ENCODE data around the gene ELMO3. TPM values are rescaled to one million over a fixed set of nuclear protein-coding genes. Genes with fewer than 3 reads are reported as not detected.
A peak's percentile ranks its signal among the peaks of the same experiment; 100 is the strongest.

The ELMO3 gene
- polyA plus RNA-seq, 6 donors from 2014 or later, result 0.14 to 0.48 (median 0.39) TPM; not detected in 1

- Mint-ChIP-seq H3K4me1 (peaks cover 19 to 34% (median 33%) of the 10 kb centered on the region in 3 donors), H3K9me3 (no peaks in the 10 kb centered on the region), H3K4me3 (no peak overlapping the region), H3K27me3 (peaks cover 0 to 10% (median 7%) of the 10 kb centered on the region in 3 donors), H3K36me3 (no peaks in the 10 kb centered on the region), H3K27ac (no peak overlapping the region)
- no peak for DNase-seq
- no peak for ATAC-seq (ENCODE audit: low read depth in 2 of 2)
Measured at GRCh38 chr16:67188798-67189197, 10.1 kb upstream of the ELMO3 start.

- Mint-ChIP-seq H3K4me1 (peaks cover 23 to 42% (median 35%) of the 10 kb centered on the region in 3 donors), H3K27me3 (peaks cover 0 to 10% (median 7%) of the 10 kb centered on the region in 3 donors), H3K9me3 (no peaks in the 10 kb centered on the region), H3K27ac (no peak within 1 kb of the TSS), H3K4me3 (peak within 1 kb of the TSS in 5 of 8 donors; percentile 15 to 94 (median 59)), H3K36me3 (no peaks in the 10 kb centered on the region)
- ATAC-seq (ENCODE audit: low read depth in 2 of 2) (no peak), DNase-seq (no peak)
Measured at GRCh38 chr16:67190041-67190440, 8.9 kb upstream of the ELMO3 start, which contains the start of gene EXOC3L1. Gene EXOC3L1, minus strand, starts transcription at chr16:67190136. Its CDS starts 460 bp downstream, at chr16:67189676.

GRCh38 chr16:67190448-67191399 is 8.2 kb upstream of the ELMO3 start:
- Mint-ChIP-seq H3K4me3 (peak overlapping the region in 4 of 8 donors; percentile 15 to 94 (median 86)), H3K27me3 (peaks cover 0 to 4% (median under 1%) of the 10 kb centered on the region in 3 donors), H3K27ac (peak overlapping the region in 1 of 6 donors; percentile 84), H3K36me3 (peaks cover 0 to under 1% of the 10 kb centered on the region in 2 donors), H3K4me1 (peaks cover 17 to 35% (median 32%) of the 10 kb centered on the region in 3 donors), H3K9me3 (no peaks in the 10 kb centered on the region)
- no peak for ATAC-seq (ENCODE audit: low read depth in 2 of 2)
- DNase-seq, result no peak

- ATAC-seq (ENCODE audit: low read depth in 2 of 2), result peak in 1 of 2 donors; percentile 1
- peak overlapping the region; percentile 80 to 95 (median 92) for H3K4me3 Mint-ChIP-seq
- no peaks in the 10 kb centered on the region for H3K9me3 Mint-ChIP-seq
- H3K36me3 Mint-ChIP-seq, result peaks cover 2 to 8% of the 10 kb centered on the region in 2 donors
- H3K4me1 Mint-ChIP-seq, result peaks cover 23 to 39% (median 39%) of the 10 kb centered on the region in 3 donors
- no peak for DNase-seq
- peaks cover 0 to 4% (median 0%) of the 10 kb centered on the region in 3 donors for H3K27me3 Mint-ChIP-seq
- peak overlapping the region; percentile 56 to 97 (median 86) for H3K27ac Mint-ChIP-seq
Measured at GRCh38 chr16:67191411-67191994, 7.4 kb upstream of the ELMO3 start.

GRCh38 chr16:67191995-67192681 is 6.8 kb upstream of the ELMO3 start, which contains the start of gene E2F4:
Gene E2F4, plus strand, starts transcription at chr16:67192155. Its CDS starts 73 bp downstream, at chr16:67192228.
- H3K36me3 Mint-ChIP-seq, result peaks cover 6 to 15% of the 10 kb centered on the region in 2 donors
- peaks cover 28 to 45% (median 45%) of the 10 kb centered on the region in 3 donors for H3K4me1 Mint-ChIP-seq
- no peaks in the 10 kb centered on the region for H3K9me3 Mint-ChIP-seq
- ATAC-seq (ENCODE audit: low read depth in 2 of 2) (peak; percentile 100), DNase-seq (peak; percentile 88)
- H3K27ac Mint-ChIP-seq, result peak within 1 kb of the TSS; percentile 56 to 97 (median 88)
- peaks cover 0 to 4% (median 0%) of the 10 kb centered on the region in 3 donors for H3K27me3 Mint-ChIP-seq
- peak within 1 kb of the TSS; percentile 80 to 95 (median 92) for H3K4me3 Mint-ChIP-seq

- ATAC-seq (ENCODE audit: low read depth in 2 of 2) (no peak), DNase-seq (no peak)
- peaks cover 6 to 15% of the 10 kb centered on the region in 2 donors for H3K36me3 Mint-ChIP-seq
- peak overlapping the region in 4 of 6 donors; percentile 51 to 88 (median 83) for H3K27ac Mint-ChIP-seq
- peak overlapping the region; percentile 80 to 95 (median 92) for H3K4me3 Mint-ChIP-seq
- peaks cover 28 to 48% (median 47%) of the 10 kb centered on the region in 3 donors for H3K4me1 Mint-ChIP-seq
- peaks cover 0 to 4% (median 0%) of the 10 kb centered on the region in 3 donors for H3K27me3 Mint-ChIP-seq
- H3K9me3 Mint-ChIP-seq, result no peaks in the 10 kb centered on the region
Measured at GRCh38 chr16:67192781-67193361, 6.1 kb upstream of the ELMO3 start.

GRCh38 chr16:67193536-67193935 is 5.4 kb upstream of the ELMO3 start:
- H3K9me3 Mint-ChIP-seq, result no peaks in the 10 kb centered on the region
- peak overlapping the region in 3 of 6 donors; percentile 82 to 88 (median 84) for H3K27ac Mint-ChIP-seq
- no peak for ATAC-seq (ENCODE audit: low read depth in 2 of 2)
- H3K4me3 Mint-ChIP-seq, result peak overlapping the region; percentile 77 to 94 (median 90)
- DNase-seq, result no peak
- H3K27me3 Mint-ChIP-seq, result peaks cover 0 to 4% (median 0%) of the 10 kb centered on the region in 3 donors
- H3K4me1 Mint-ChIP-seq, result peaks cover 33 to 54% (median 52%) of the 10 kb centered on the region in 3 donors
- peaks cover 6 to 15% of the 10 kb centered on the region in 2 donors for H3K36me3 Mint-ChIP-seq

- H3K4me1 Mint-ChIP-seq, result peaks cover 34 to 54% (median 53%) of the 10 kb centered on the region in 3 donors
- DNase-seq, result no peak
- peaks cover 6 to 15% of the 10 kb centered on the region in 2 donors for H3K36me3 Mint-ChIP-seq
- H3K9me3 Mint-ChIP-seq, result no peaks in the 10 kb centered on the region
- H3K27me3 Mint-ChIP-seq, result peaks cover 0 to 4% (median 0%) of the 10 kb centered on the region in 3 donors
- H3K4me3 Mint-ChIP-seq, result peak overlapping the region in 5 of 8 donors; percentile 77 to 94 (median 89)
- H3K27ac Mint-ChIP-seq, result peak overlapping the region in 1 of 6 donors; percentile 45
- ATAC-seq (ENCODE audit: low read depth in 2 of 2), result no peak
Measured at GRCh38 chr16:67194260-67194659, 4.7 kb upstream of the ELMO3 start.

- Mint-ChIP-seq H3K4me3 (peak overlapping the region in 3 of 8 donors; percentile 15 to 94 (median 33)), H3K27ac (peak overlapping the region in 2 of 6 donors; percentile 38 to 54), H3K36me3 (peaks cover 6 to 21% of the 10 kb centered on the region in 2 donors), H3K9me3 (no peaks in the 10 kb centered on the region), H3K4me1 (peaks cover 40 to 59% (median 53%) of the 10 kb centered on the region in 3 donors), H3K27me3 (peaks cover 0 to 4% (median 0%) of the 10 kb centered on the region in 3 donors)
- ATAC-seq (ENCODE audit: low read depth in 2 of 2) (no peak), DNase-seq (no peak)
Measured at GRCh38 chr16:67195676-67196075, 3.3 kb upstream of the ELMO3 start.

GRCh38 chr16:67196881-67197280 is 2.0 kb upstream of the ELMO3 start:
- ATAC-seq (ENCODE audit: low read depth in 2 of 2), result no peak
- Mint-ChIP-seq H3K4me1 (peaks cover 33 to 52% (median 44%) of the 10 kb centered on the region in 3 donors), H3K9me3 (no peaks in the 10 kb centered on the region), H3K36me3 (peaks cover 6 to 21% of the 10 kb centered on the region in 2 donors), H3K4me3 (peak overlapping the region in 1 of 8 donors; percentile 94), H3K27ac (peak overlapping the region in 1 of 6 donors; percentile 78), H3K27me3 (peaks cover 0 to 2% (median 0%) of the 10 kb centered on the region in 3 donors)
- DNase-seq, result no peak

- Mint-ChIP-seq H3K4me3 (peak overlapping the region in 2 of 8 donors; percentile 43 to 51), H3K27ac (peak overlapping the region in 2 of 6 donors; percentile 24 to 44), H3K9me3 (no peaks in the 10 kb centered on the region), H3K27me3 (no peaks in the 10 kb centered on the region), H3K36me3 (peaks cover 6 to 21% of the 10 kb centered on the region in 2 donors), H3K4me1 (peaks cover 32 to 47% (median 40%) of the 10 kb centered on the region in 3 donors)
- no peak for DNase-seq
- no peak for ATAC-seq (ENCODE audit: low read depth in 2 of 2)
Measured at GRCh38 chr16:67197704-67198103, 1.2 kb upstream of the ELMO3 start.

- Mint-ChIP-seq H3K9me3 (no peaks in the 10 kb centered on the region), H3K27ac (peak overlapping the region in 3 of 6 donors; percentile 38 to 84 (median 82)), H3K4me3 (peak overlapping the region in 3 of 8 donors; percentile 22 to 43 (median 29)), H3K4me1 (peaks cover 32 to 41% (median 34%) of the 10 kb centered on the region in 3 donors), H3K27me3 (no peaks in the 10 kb centered on the region), H3K36me3 (peaks cover 6 to 21% of the 10 kb centered on the region in 2 donors)
- DNase-seq (peak; percentile 20), ATAC-seq (ENCODE audit: low read depth in 2 of 2) (peak; percentile 44 to 65)
Measured at GRCh38 chr16:67198238-67198734, 645 bp upstream of the ELMO3 start.
